A549 (cell line): ENCODE measurements around the gene HEXIM1. TPM values are rescaled to one million over a fixed set of nuclear protein-coding genes. Genes with fewer than 3 reads are reported as not detected.

ENCODE experiments used
- ATAC-seq, 2 experiments: fragments of 200-7000 bp in 1 of 2; fragments of >200 bp in 1 of 2; cut with Nextera tagmentation in 1 of 2; cut with Tn5 transposase in 1 of 2; 3 replicates each; pipeline versions ENCODE4 v1.8.0 to v1.9.1; 2018 to 2020; ENCODE audit warnings: mild to moderate bottlenecking in 1 of 2, moderate library complexity in 1 of 2
- CTCF ChIA-PET: fragments of 300-600 bp; sonication (Branson Sonifier 250); formaldehyde crosslinking; extraction: SDS; loops from one replicate; lab custom pipeline; 2021; ENCODE audit warnings: antibody characterized with exemption, inconsistent platforms; lab: Yijun Ruan, JAX
- POLR2A ChIA-PET: fragments of 350-600 bp; formaldehyde crosslinking; extraction: SDS; loops from one replicate; lab custom pipeline; 2021; ENCODE audit warnings: antibody characterized with exemption, inconsistent platforms; lab: Yijun Ruan, JAX
- DNase-seq, 2 experiments: peaks; one replicate each; pipeline versions ENCODE4 v3.0.0 to v3.0.0-alpha.2; 2011 to 2016; ENCODE audit warnings: low read depth in 1 of 2, low spot score in 1 of 2
- FAIRE-seq: peaks from 2 replicates; lab custom pipeline; 2011; peaks lifted over from hg19 to GRCh38; lab: Jason Lieb, UNC
- H3K27ac ChIP-seq, 2 experiments: fragments of >200 bp; sonication (Bioruptor Twin); formaldehyde crosslinking; 3 replicates each; pipeline ENCODE4 v1.5.1; 2016 to 2017
- H3K4me1 ChIP-seq: fragments of >200 bp; sonication (Bioruptor Twin); formaldehyde crosslinking; 3 replicates; pipeline ENCODE4 v1.6.1; 2016
- H3K4me2 ChIP-seq: fragments of >200 bp; sonication (Bioruptor Twin); formaldehyde crosslinking; 3 replicates; pipeline ENCODE4 v1.6.1; 2016
- H3K4me3 ChIP-seq: fragments of >200 bp; sonication (Bioruptor Twin); formaldehyde crosslinking; 3 replicates; pipeline ENCODE4 v1.5.1; 2016
- H3K9me3 ChIP-seq: fragments of >200 bp; sonication (Bioruptor Twin); formaldehyde crosslinking; 3 replicates; pipeline ENCODE4 v1.6.1; 2016
- ATOH8 ChIP-seq: fragments of 250-450 bp; sonication (Bioruptor Pico); IDR thresholded peaks from 2 replicates; pipeline ENCODE4 v1.5.0; 2020; ENCODE audit warnings: low read depth, mild to moderate bottlenecking, moderate library complexity
- CHD4 ChIP-seq: fragments of 200-600 bp; sonication (generic); IDR thresholded peaks from 2 replicates; pipeline ENCODE4 v1.6.1; 2016; ENCODE audit warnings: antibody characterized with exemption, mild to moderate bottlenecking, borderline replicate concordance
- EHF ChIP-seq: fragments of 250-450 bp; sonication (Bioruptor Pico); IDR thresholded peaks from 2 replicates; pipeline ENCODE4 v1.5.0; 2020; ENCODE audit warnings: mild to moderate bottlenecking
- ELK1 ChIP-seq: fragments of 150-350 bp; IDR thresholded peaks from 2 replicates; pipeline ENCODE4 v1.6.1; 2014; ENCODE audit warnings: low read depth, mild to moderate bottlenecking, low read length
- ESRRA ChIP-seq: fragments of 150-350 bp; IDR thresholded peaks from 2 replicates; pipeline ENCODE4 v1.6.1; 2014; ENCODE audit warnings: mild to moderate bottlenecking, low read length, borderline replicate concordance
- FOSB ChIP-seq: fragments of 250-450 bp; sonication (Bioruptor Pico); IDR thresholded peaks from 2 replicates; pipeline ENCODE4 v1.5.0; 2020; ENCODE audit warnings: mild to moderate bottlenecking, moderate library complexity
- FOSL2 ChIP-seq, 2 experiments: fragments of 450-650 bp in 1 of 2; fragments of >200 bp in 1 of 2; sonication (Bioruptor Twin) in 1 of 2; formaldehyde crosslinking; IDR thresholded peaks; 2 replicates each; pipeline versions ENCODE4 v1.5.0 to v1.6.1; 2016 to 2020; ENCODE audit warnings: mild to moderate bottlenecking in 1 of 2, moderate library complexity in 1 of 2
- GATA3 ChIP-seq: IDR thresholded peaks from 2 replicates; pipeline ENCODE4 v1.6.1; 2012; ENCODE audit warnings: borderline replicate concordance
- HOXB13 ChIP-seq: fragments of 250-450 bp; sonication (Bioruptor Pico); IDR thresholded peaks from 2 replicates; pipeline ENCODE4 v1.5.0; 2020; ENCODE audit warnings: low read depth, mild to moderate bottlenecking, moderate library complexity
- KDM1A ChIP-seq: fragments of 200-600 bp; sonication (generic); IDR thresholded peaks from 2 replicates; pipeline ENCODE4 v1.6.1; 2016; ENCODE audit warnings: low read depth, mild to moderate bottlenecking
- MAZ ChIP-seq: fragments of 150-350 bp; IDR thresholded peaks from 2 replicates; pipeline ENCODE4 v1.6.1; 2014; ENCODE audit warnings: antibody characterized with exemption, low read depth, low read length, borderline replicate concordance
- MYC ChIP-seq: IDR thresholded peaks from 2 replicates; pipeline ENCODE4 v1.6.1; 2012; ENCODE audit warnings: mild to moderate bottlenecking, inconsistent platforms, low read length, improper control_type of control experiment, borderline replicate concordance
- NPAS2 ChIP-seq: fragments of 250-450 bp; sonication (Bioruptor Pico); IDR thresholded peaks from 2 replicates; pipeline ENCODE4 v1.8.0; 2022; ENCODE audit warnings: mild to moderate bottlenecking, moderate library complexity, borderline replicate concordance
- NR3C1 ChIP-seq: fragments of >200 bp; sonication (Bioruptor Twin); formaldehyde crosslinking; IDR thresholded peaks from 3 replicates; pipeline ENCODE4 v1.6.1; 2017
- POLR2A ChIP-seq: IDR thresholded peaks from 2 replicates; pipeline ENCODE4 v1.6.1; 2012; ENCODE audit warnings: mild to moderate bottlenecking, low read length
- POLR2AphosphoS2 ChIP-seq: conservative IDR thresholded peaks from 2 replicates; pipeline ENCODE4 v1.6.1; 2012; ENCODE audit warnings: low read length, improper control_type of control experiment, inconsistent platforms
- RARB ChIP-seq: fragments of 250-450 bp; sonication (Bioruptor Pico); IDR thresholded peaks from 2 replicates; pipeline ENCODE4 v1.8.0; 2021; ENCODE audit warnings: mild to moderate bottlenecking, moderate library complexity
- REST ChIP-seq: fragments of 200-600 bp; sonication (generic); IDR thresholded peaks from 2 replicates; pipeline ENCODE4 v1.6.1; 2016; ENCODE audit warnings: antibody characterized with exemption, mild to moderate bottlenecking, moderate library complexity
- RFX5 ChIP-seq: fragments of 450-650 bp; IDR thresholded peaks from 2 replicates; pipeline ENCODE4 v1.7.1; 2014; ENCODE audit warnings: antibody characterized with exemption, mild to moderate bottlenecking, moderate library complexity
- RNF2 ChIP-seq: fragments of 200-600 bp; sonication (generic); IDR thresholded peaks from 2 replicates; pipeline ENCODE4 v1.6.1; 2016; ENCODE audit warnings: low read depth, mild to moderate bottlenecking, antibody characterized with exemption, moderate library complexity, borderline replicate concordance
- SMC3 ChIP-seq: fragments of >200 bp; sonication (Bioruptor Twin); formaldehyde crosslinking; IDR thresholded peaks from 3 replicates; pipeline ENCODE4 v1.6.1; 2018; ENCODE audit warnings: inconsistent platforms
- WGBS: methylation state at CpG from one replicate; pipeline ENCODE4 v1.1.6; 2017; ENCODE audit errors: missing lambda C conversion rate; 5-methylcytosine and 5-hydroxymethylcytosine counted together
- polyA plus RNA-seq, 4 experiments: library from polyadenylated mRNA; depleted of rRNA in 3 of 4; stranded (reverse); fragments of >200 nt; fragmentation: RNase III in 1 of 4; extraction: RNeasy Plus Mini Kit Qiagen cat#74134 plus additional on column Dnase treatment in 1 of 4; gene quantifications; 2 replicates in 3 of 4; 3 replicates in 1 of 4; pipeline ENCODE4 v1.2.3, GENCODE V29; 2011 to 2017

HEXIM1 gene
- polyA plus RNA-seq, 2 of the 4 experiments (the other 2 are of a cell fraction), result 54.0 to 143 TPM

GRCh38 chr17:45155483-45155882, 7.2 kb downstream of the HEXIM1 start:
- ATAC-seq, result no peak
- TF ChIP-seq RNF2, result no peak
- TF ChIP-seq SMC3, result no peak
- no peak for TF ChIP-seq ELK1
- TF ChIP-seq ESRRA, result no peak
- no peak for TF ChIP-seq MAZ
- ChIA-PET POLR2A (interaction anchor here (0.6 to 1.8 kb wide), 5 partner anchors 13 to 74 kb away, joined by 5 to 18 read pairs (median 8); no protein-coding TSS in a partner anchor), CTCF (interaction anchor here (1.1 to 43.5 kb wide), 6 partner anchors 13 to 697 kb away, joined by 3 to 2147 read pairs (median 274); partner anchors contain the start of genes ACBD4, FMNL1, HEXIM2 and PLCD3)
- WGBS, result 89% methylated on average over 2 of the region's 2 CpGs
- H3K27ac ChIP-seq, result peak overlapping the region; percentile 21 to 68; a peak in 4 of 6 replicates
- no peak overlapping the region for H3K4me3 ChIP-seq
- no peak for DNase-seq
- peaks cover 48% of the 10 kb centered on the region for H3K4me1 ChIP-seq
- FAIRE-seq, result no peak
- no peak overlapping the region for H3K4me2 ChIP-seq
- H3K9me3 ChIP-seq, result no peaks in the 10 kb centered on the region

GRCh38 chr17:45156242-45156641, 8.0 kb downstream of the HEXIM1 start:
- Histone ChIP-seq H3K27ac (peak overlapping the region in 1 of 2 experiments; percentile 68; a peak in 2 of 6 replicates), H3K4me1 (peaks cover 48% of the 10 kb centered on the region), H3K4me2 (no peak overlapping the region), H3K9me3 (no peaks in the 10 kb centered on the region), H3K4me3 (no peak overlapping the region)
- TF ChIP-seq RFX5 (no peak), MYC (no peak), RNF2 (no peak), CHD4 (no peak), HOXB13 (CRISPR knock-in tag) (no peak), RARB (CRISPR knock-in tag) (no peak), NR3C1 (no peak), REST (no peak), NPAS2 (no peak), KDM1A (no peak)
- DNase-seq (no peak), FAIRE-seq (no peak), ATAC-seq (no peak)
- POLR2A ChIA-PET, result interaction anchor here (1.7 to 1.8 kb wide), 2 partner anchors 8 to 17 kb away, joined by 13 to 18 read pairs; partner anchors contain the start of gene HEXIM1
- CTCF ChIA-PET, result interaction anchor here (1.2 to 43.5 kb wide), 5 partner anchors 12 to 91 kb away, joined by 4 to 2147 read pairs (median 540); partner anchors contain the start of genes ACBD4, FMNL1, HEXIM2 and PLCD3
- WGBS, result 90% methylated on average over 3 of the region's 3 CpGs

- CTCF ChIA-PET, result interaction anchor here (0.6 to 43.5 kb wide), 8 partner anchors 9 to 1009 kb away, joined by 3 to 2147 read pairs (median 48); partner anchors contain the start of genes ACBD4, FMNL1, HEXIM1 and PLCD3
- Histone ChIP-seq H3K27ac (peak overlapping the region; percentile 98 to 99), H3K4me1 (peaks cover 39% of the 10 kb centered on the region), H3K9me3 (no peaks in the 10 kb centered on the region), H3K4me2 (peak overlapping the region; percentile 89), H3K4me3 (peak overlapping the region; percentile 81)
- DNase-seq, result peak; percentile 68 to 85
- under 1% methylated on average over 48 of the region's 48 CpGs for WGBS
- peak; percentile 59 to 69 for ATAC-seq
- no peak for FAIRE-seq
- POLR2A ChIA-PET, result interaction anchor here (0.6 to 4.9 kb wide), 16 partner anchors 11 to 156 kb away, joined by 3 to 404 read pairs (median 8); partner anchors contain the start of genes ACBD4, HEXIM1, MAP3K14 and NMT1
- TF ChIP-seq GATA3, result no peak
- TF ChIP-seq EHF (CRISPR knock-in tag), result no peak
- peak; percentile 66 for TF ChIP-seq FOSB
- no peak for TF ChIP-seq FOSL2 (IDR thresholded peaks at IDR 0.05)
- TF ChIP-seq FOSL2 (CRISPR knock-in tag; IDR thresholded peaks at IDR 0.05), result no peak
- TF ChIP-seq RFX5, result no peak
- TF ChIP-seq REST, result no peak
- TF ChIP-seq POLR2AphosphoS2, result no peak
- peak; percentile 59 for TF ChIP-seq POLR2A
- peak; percentile 58; the same call in 1 of the 2 replicates for TF ChIP-seq ATOH8 (CRISPR knock-in tag)
Measured at GRCh38 chr17:45160447-45161287, 12.4 kb downstream of the HEXIM1 start.
